ENCODE measurements around the gene CISH. TPM values are rescaled to one million over a fixed set of nuclear protein-coding genes. Genes with fewer than 3 reads are reported as not detected.
A peak's percentile ranks its signal among the peaks of the same experiment; 100 is the strongest.

CISH gene
- total and polyA plus RNA-seq, 10 of the 15 experiments (the other 5 are each of a cell fraction or from before 2014, with no cell fraction given) = 0.21 to 4.4 (median 1.8) TPM

- TF ChIP-seq BCL3 (IDR thresholded peaks at IDR 0.05; ENCODE audit: borderline replicate concordance, insufficient read depth, low read depth, low read length, poor library complexity, severe bottlenecking) (no peak), HDAC2 (IDR thresholded peaks at IDR 0.05) (no peak), E2F4 (IDR thresholded peaks at IDR 0.05; ENCODE audit: low read depth, low read length) (peak; percentile 34; the same call in 1 of the 2 replicates), ZNF592 (IDR thresholded peaks at IDR 0.05) (no peak), MEF2A (IDR thresholded peaks at IDR 0.05; ENCODE audit: insufficient read depth, low read depth, low read length) (no peak), NFIC (IDR thresholded peaks at IDR 0.05; ENCODE audit: low read depth, low read length) (no peak), HSF1 (IDR thresholded peaks at IDR 0.05; ENCODE audit: low read depth, low read length) (no peak), ZBTB33 (IDR thresholded peaks at IDR 0.05) (no peak), GABPA (IDR thresholded peaks at IDR 0.05; ENCODE audit: low read depth) (no peak), RAD21 (IDR thresholded peaks at IDR 0.05; ENCODE audit: insufficient read depth, low read depth, low read length) (no peak), FOXM1 (IDR thresholded peaks at IDR 0.05; ENCODE audit: low read depth, low read length) (no peak), RELA (IDR thresholded peaks at IDR 0.05; ENCODE audit: borderline replicate concordance, partially characterized antibody) (peak; percentile 28), ZBTB11 (CRISPR knock-in tag; IDR thresholded peaks at IDR 0.05) (no peak), EGR1 (IDR thresholded peaks at IDR 0.05; ENCODE audit: borderline replicate concordance in 1 of 2, low read depth in 2 of 2, low read length in 2 of 2) (peak in 1 of 2 experiments; percentile 77; a peak in 1 of 3 replicates), MEF2B (IDR thresholded peaks at IDR 0.05; ENCODE audit: partially characterized antibody, poor library complexity, severe bottlenecking) (no peak), NR2C2 (IDR thresholded peaks at IDR 0.05; ENCODE audit: borderline replicate concordance, control insufficient read depth, insufficient read length, low read depth) (no peak)
Observed at GRCh38 chr3:50616770-50617095, 5.2 kb upstream of the CISH start (continued).

Data from GM12878 (cell line).